Stimulated activated CD4-positive, alpha-beta T cell treated with anti-CD3 and anti-CD28 coated beads, Interleukin-12 subunit alpha, Interleukin-12 subunit beta, amount 100 ng/mL, for 4 hours (primary cell): ENCODE results near the gene DUSP18.
"Not testable (repeated sequence)": the region's sequence is repeated elsewhere in the genome, so short reads cannot be mapped to it uniquely, and the experiment has no call there.

Experiments
- DNase-seq: peaks from one replicate; pipeline ENCODE4 v3.0.0-alpha.2; 2020

DUSP18 gene

DNA sequence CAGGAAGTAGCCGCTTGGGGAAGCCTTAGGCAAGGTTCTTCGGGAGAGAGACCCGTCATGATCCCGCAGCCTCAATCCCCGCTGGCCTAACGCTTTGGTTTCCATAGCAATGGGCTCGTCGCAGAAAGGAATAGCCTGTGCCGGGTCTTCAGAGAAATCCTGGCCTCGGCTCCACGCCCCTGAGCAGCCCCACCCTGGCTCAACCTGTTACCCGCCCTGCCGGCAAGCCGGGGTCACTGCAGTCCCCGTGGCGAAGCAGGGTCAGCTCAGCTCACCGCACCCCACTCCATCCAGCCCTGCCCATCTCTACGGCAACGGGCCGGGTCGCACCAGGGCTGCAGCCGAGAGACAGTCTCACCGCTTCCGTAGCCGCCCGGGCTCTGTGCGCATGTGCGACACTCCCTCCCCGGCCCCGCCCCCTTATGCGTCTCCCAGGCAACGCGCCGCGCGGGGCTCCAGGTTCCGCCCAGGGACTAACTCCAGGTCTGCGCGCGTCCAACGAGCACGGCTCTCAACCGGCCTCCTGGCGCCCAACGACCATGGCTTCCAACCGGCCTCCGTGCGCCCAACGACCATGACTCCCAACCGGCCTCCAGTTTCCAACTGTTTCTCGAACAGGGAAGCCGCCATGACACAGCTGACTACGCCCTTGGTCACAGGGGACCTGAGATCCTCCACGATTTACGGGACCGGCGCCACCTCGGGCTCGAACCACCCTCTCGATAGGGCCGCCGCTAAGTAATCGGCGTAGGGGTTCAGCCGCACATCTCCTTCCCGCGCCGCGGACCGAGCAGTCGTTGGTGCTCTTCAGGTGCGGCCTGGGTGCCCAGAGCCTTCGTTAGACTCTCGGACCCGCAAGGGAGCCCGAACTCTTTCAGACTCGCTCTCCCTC lies at the start of gene DUSP18:
Gene DUSP18 (minus strand): TSS at position 382 of the 892 bp plus-strand sequence. CDS start 3,872 bp downstream, outside the sequence.
- peak; percentile 94 for DNase-seq

DNA sequence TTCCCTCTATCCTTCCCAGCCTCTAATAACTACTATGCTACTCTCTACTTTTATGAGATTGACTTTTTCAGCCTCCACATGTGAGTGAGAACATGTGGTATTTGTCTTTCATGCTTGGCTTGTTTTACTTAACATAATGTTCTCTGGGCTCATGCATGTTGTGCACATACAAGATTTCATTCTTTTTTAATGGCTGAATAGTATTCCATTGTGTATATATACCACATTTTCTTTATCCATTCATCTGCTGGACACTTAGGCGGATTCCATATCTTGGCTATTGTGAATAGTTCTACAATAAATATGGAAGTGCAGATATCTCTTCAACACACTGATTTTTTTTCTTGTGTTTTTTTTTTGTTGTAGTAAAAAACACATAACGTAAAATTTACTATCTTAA lies 46.4 kb upstream of the DUSP18 start:
- DNase-seq, result no peak

DNA sequence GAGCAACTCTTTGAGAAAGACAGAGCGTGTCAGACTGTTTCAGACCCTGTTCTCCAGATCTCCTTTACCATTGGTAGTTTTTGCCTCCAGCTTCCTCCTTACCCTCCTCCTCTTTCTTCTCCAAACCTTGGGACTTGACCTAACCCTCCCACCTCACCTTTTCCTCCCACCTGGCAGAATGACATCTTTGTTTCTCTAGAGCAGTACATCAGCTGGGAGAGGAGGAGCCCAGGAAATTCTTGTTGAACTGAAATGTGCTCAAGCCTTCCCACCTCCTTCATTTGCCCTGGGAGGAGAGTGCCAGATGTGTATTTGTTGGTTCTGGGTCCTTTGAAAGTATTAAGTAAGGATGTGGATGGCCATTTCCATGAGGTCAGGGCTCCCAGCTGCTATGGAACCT lies 44.4 kb upstream of the DUSP18 start:
- no peak for DNase-seq

- DNase-seq, result not testable (repeated sequence)
These were observed 42.3 kb upstream of the DUSP18 start for GRCh38 chr22:30709980-30710379.

GRCh38 chr22:30705710-30706651 lies 38.3 kb upstream of the DUSP18 start:
- no peak for DNase-seq

GRCh38 chr22:30704978-30705377 lies 37.3 kb upstream of the DUSP18 start:
- no peak for DNase-seq

DNA sequence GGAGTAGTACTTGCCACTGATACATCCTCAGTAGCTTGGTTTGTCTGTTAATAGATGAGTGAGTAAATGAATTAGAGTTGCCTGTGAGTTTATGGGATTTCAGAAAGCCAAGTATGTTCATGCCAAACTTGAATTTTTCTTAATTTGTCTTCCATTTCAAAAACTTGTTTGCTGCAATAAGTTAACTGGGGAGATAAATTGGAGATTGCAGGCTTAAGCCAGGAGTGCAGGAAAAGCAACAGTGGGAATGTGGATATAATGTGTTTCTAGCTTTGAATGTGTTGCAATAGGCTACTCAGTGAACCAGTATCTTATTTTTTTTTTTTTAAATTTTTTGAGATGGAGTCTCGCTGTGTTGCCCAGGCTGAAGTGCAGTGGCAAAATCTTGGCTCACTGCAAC lies 35.2 kb upstream of the DUSP18 start:
- DNase-seq, result no peak

DNA sequence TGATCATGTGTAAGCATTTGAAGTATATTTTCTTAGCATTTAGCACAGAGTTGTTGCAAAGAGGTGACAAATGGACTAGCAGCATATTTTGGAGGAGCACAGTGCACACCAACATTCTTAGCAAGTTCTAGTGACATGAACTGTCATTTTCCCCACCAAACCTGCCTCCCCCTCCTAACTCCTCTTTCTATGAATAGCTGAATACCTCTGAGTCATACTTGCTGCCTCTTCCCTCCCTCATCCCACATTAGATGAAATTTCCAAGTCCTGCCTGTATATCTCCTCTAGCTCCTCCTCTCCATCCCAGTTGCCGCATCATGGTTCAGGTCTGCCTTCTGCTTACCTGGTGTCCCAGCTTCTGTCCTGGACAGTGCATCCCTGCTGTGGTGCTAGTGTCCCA lies 34.2 kb upstream of the DUSP18 start:
- no peak for DNase-seq

DNA sequence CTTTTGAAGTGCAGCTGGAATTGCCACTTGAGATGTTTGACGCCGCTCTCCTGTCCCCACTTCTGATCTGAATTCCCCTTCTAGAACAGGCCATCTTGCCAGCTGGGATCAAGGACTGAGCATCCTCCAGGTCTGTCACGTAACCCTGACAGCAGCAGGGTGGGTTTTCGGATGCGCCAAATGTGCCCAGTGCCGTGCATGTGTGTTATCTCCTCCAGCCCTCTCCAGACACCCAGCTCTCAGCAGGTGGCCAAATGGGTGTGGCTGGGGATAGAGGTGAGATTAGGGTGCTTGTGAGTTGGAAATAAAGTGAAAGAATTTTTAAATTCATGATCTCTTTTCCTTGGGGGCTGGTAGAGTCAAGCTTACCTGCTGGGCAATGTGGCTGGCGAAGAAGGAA lies 30.3 kb upstream of the DUSP18 start:
- DNase-seq, result no peak

DNA sequence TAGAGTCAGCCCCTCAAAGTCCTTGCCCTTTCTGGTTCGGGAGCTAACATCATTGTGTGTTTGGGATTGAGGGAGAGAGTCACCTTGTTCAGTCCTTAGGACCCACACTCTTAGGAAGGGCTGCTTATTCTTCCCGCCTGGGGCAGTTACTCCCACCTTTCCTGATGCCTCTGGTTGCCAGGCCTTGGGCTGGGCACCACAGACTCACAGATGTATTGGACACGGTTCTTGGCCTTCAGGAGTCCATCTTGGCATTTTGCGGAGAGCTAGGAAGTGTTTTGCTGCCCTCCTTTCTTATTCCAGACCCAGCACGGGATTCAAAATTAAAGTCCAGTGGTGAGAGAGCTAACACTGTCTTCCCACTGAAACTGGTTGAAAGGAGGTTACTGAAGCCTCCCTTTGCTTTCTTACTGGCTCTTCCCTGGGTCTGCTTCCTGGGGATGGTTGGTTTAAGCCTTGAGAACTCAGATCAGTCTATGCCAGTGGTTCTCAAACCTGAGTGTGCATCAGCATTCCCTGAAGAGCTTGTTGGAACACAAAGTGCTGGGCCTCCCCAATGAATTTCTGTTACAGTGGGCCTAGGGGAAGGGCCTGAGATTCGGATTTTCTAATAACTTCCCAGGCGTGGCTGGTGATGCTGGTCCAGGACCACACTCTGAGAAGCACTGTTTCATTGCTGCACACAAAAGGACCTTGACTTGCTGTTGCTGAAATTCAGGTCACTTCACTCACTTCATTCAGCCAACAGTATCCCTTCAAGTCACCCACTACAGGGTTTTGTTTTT lies 28.4 kb upstream of the DUSP18 start:
- DNase-seq, result no peak

DNA sequence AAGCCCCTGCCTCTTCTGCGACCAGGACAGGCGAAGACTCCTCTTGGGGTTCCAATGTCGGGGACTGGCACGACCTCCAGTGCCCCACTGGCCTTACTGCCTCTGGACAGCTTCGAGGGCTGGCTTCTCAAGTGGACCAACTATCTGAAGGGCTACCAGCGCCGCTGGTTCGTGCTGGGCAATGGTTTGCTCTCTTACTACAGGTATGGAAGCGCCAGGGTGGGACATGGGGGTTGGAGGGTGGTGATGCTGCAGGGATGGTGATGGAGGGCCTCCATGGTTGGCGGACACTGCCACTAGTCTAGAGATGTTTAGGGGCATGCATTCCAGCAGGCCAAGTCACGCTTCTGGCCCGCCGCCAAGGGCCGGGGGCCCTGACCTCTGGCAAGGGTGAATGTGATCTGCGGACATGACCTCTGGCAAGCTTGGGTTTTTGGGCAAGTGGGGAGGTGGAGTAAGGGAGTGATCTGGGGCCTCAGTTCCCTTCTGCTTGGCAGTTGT lies 27.7 kb upstream of the DUSP18 start:
- no peak for DNase-seq

DNA sequence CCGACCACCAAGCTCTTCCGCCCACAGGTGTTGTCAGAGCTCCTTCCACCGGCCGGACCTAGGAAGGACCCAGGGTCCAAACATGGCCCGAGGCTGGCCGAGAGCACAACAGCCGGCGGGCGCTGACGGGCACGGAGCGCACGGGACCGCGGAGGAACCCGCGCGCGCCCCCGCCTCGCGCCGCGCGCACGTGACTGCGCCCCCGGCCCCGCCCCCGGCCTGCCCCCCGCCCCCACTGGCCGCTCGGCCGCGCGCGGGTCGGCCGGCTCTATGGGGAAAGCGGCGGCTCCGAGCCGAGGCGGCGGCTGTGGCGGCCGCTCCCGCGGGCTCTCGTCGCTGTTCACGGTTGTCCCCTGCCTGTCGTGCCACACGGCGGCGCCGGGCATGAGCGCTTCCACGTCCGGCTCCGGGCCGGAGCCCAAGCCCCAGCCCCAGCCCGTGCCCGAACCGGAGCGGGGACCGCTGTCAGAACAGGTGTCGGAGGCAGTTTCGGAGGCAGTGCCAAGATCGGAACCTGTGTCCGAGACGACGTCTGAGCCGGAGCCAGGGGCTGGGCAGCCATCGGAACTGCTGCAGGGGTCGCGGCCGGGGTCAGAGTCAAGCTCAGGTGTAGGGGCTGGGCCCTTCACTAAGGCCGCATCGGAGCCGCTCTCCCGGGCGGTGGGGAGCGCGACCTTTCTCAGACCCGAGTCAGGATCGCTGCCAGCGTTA lies 27.1 kb upstream of the DUSP18 start, which contains the start of gene OSBP2:
Gene OSBP2 (plus strand): TSS at position 235 of the 711 bp plus-strand sequence. CDS start 36 bp downstream, at position 271.
- DNase-seq, result peak; percentile 24

DNA sequence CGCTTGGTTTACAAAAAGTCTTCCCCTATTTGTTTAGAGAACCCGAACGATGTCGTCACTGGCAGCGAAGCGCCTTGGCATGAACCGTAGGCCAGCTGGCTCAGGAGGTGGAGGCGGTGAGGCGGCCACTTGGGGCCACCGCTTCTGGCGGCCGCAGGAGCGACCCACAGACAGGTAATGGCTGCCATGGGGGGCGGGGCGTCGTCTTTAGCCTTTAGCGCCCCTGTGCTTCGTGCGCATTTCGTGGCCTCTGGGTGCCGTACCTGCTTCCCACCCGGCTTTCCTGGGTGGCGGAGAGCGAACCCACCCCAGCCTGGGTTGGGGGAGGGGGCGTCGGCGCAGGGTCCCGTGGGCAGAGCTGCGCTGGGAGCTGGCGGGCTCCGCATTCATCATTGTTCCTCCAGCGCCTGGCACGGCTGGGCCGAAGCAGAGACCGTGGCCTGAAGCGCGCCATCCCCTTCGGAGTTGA lies 26.5 kb upstream of the DUSP18 start:
- peak; percentile 55 for DNase-seq

DNA sequence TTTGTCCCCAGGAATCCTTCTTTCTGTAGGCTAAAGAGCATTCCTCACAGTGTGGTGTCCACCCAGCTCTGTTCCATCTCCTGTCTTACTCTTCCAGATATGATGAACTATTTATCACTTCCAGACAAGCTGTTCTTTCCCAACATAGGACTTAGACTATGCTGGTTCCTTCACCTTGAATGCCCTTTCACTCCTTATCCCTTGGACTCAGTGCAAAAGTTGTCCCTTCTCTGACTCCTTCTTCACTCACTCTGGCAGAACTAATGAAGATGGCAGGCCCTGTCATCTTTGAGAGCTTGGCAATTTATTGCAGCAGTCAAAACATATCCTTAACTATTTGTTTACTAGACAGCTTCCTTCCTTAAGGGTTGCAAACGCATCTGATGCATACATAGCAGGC lies 23.5 kb upstream of the DUSP18 start:
- DNase-seq, result no peak

DNA sequence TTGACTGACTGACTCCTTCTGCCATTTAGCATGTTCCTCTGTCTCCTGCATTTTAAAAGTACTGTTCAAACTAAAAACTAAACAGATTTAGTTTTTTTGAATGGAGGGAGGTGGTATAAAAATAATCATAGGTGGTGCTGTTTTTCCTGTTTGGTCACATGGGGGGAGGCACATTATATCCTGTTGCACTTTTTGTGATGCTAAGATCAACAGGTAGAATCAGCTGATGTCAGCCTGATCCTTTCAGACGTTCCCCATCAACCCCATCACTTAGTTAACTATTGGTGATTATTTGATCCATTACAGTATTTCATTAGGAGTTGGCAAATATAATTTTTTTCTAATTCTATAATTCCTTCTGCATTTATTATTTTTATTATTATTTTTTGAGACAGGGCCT lies 21.9 kb upstream of the DUSP18 start:
- DNase-seq, result no peak

DNA sequence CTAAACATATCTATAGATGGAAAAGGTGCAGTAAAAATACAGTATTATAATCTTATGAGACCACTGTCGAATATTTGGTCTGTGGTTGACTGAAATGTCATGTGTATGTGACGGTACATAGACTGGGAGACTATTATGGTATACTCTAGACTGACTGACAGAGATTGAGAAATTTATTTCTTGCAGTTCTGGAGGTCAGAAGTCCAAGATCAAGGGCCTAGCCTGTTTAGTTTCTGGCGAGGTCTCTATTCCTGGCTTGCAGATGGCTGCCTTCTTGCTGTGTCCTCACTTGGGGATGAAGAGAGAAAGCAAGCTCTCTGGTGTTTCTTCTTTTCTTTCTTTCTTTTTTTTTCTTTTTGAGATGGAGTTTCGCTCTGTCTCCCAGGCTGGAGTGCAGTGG lies 19.7 kb upstream of the DUSP18 start:
- no peak for DNase-seq

DNA sequence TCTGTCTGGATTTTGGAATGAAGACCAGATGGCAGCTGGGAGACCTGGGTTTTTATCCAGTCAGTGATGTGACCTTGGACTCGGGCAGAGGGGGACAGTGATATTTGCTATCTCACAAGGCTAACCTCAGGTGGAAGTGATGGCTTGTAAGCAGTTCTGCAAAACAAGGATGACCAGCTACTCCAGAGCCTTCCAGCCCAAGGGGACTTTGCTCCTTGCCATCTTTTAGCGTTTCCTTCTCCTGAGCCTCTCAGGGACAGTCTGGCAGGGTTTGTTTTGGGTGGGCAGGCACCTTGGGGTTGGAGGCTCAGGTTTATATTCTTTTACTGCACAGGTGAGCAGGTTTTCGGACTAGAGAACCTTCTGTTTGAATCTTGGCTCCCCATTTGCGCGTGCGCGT lies 17.5 kb upstream of the DUSP18 start:
- DNase-seq, result no peak

- no peak for DNase-seq
These were observed 14.2 kb upstream of the DUSP18 start for GRCh38 chr22:30681831-30682230.

- DNase-seq, result no peak
These were observed 13.5 kb upstream of the DUSP18 start for GRCh38 chr22:30680991-30681770.

DNA sequence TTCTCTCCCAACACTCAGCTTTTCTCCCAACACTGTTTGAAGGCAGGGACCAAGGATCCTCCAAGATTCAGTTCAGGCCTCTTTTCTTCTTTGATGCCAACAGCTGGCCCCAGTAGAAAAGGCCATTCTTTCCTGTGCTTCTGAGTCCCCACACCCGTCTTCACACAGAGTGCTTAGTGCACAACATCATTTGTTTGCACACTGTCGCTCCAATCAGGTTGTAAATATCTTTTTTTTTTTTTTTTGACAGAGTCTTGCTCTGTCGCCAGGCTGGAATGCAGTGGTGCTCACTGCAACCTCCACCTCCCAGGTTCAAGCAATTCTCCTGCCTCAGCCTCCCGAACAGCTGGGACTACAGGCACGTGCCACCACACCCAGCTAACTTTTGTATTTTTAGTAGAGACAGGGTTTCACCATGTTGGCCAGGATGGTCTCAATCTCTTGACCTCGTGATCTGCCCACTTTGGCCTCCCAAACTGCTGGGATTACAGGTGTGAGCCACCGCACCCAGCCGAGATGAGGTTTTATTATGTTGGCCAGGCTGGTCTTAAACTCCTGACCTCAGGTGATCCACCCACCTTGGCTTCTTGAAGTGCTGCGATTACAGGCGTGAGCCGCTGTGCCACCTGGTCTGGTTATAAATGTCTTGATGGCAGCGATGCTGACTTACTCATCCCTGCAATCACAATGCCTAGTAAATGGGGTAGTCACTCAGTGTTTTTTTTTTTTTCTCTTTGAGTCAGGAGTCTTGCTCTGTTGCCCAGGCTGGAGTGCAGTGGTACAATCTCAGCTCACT lies 12.4 kb upstream of the DUSP18 start:
- not testable (repeated sequence) for DNase-seq
